HepG2 (cell line): ENCODE measurements around the gene SEPTIN10. TPM values are rescaled to one million over a fixed set of nuclear protein-coding genes. Genes with fewer than 3 reads are reported as not detected.

ENCODE experiments used
- CENPT ChIP-seq: sonication (generic); formaldehyde crosslinking; IDR thresholded peaks from 2 replicates; pipeline ENCODE4 v1.8.0; 2022; ENCODE audit warnings: low read depth, mild to moderate bottlenecking, moderate library complexity, missing genetic modification reagents
- CREM ChIP-seq, 2 experiments: sonication (generic) in 1 of 2; formaldehyde crosslinking in 1 of 2; IDR thresholded peaks; 2 replicates each; pipeline versions ENCODE4 v1.4.0 to v1.6.1; 2016 to 2020; ENCODE audit warnings: antibody characterized with exemption in 1 of 2, mild to moderate bottlenecking in 1 of 2, missing genetic modification reagents in 1 of 2
- DPF2 ChIP-seq: sonication (generic); formaldehyde crosslinking; IDR thresholded peaks from 2 replicates; pipeline ENCODE4 v1.4.0; 2020; ENCODE audit warnings: mild to moderate bottlenecking, low read depth, missing genetic modification reagents, borderline replicate concordance
- EED ChIP-seq: sonication (generic); formaldehyde crosslinking; IDR thresholded peaks from 2 replicates; pipeline ENCODE4 v1.5.0; 2020; ENCODE audit warnings: mild to moderate bottlenecking, missing genetic modification reagents
- GTF3A ChIP-seq: sonication (generic); formaldehyde crosslinking; conservative IDR thresholded peaks from 2 replicates; pipeline ENCODE4 v1.4.0; 2020; ENCODE audit warnings: mild to moderate bottlenecking, missing genetic modification reagents
- KLF6 ChIP-seq: IDR thresholded peaks from 2 replicates; pipeline ENCODE4 v1.8.0; 2016; ENCODE audit warnings: missing biosample characterization, missing genetic modification reagents
- PHB2 ChIP-seq: fragments of 450-650 bp; IDR thresholded peaks from 2 replicates; pipeline ENCODE4 v1.6.1; 2018; ENCODE audit not compliant: partially characterized antibody
- RARA ChIP-seq: IDR thresholded peaks from 2 replicates; pipeline ENCODE4 v1.6.1; 2016; ENCODE audit warnings: missing genetic modification reagents, missing compliant biosample characterization
- RBFOX2 ChIP-seq: fragments of 200-400 bp; formaldehyde crosslinking; IDR thresholded peaks from 2 replicates; pipeline ENCODE4 v1.6.1; 2017; ENCODE audit warnings: low read depth, mild to moderate bottlenecking, low read length
- SP4 ChIP-seq: sonication (generic); formaldehyde crosslinking; IDR thresholded peaks from 2 replicates; pipeline ENCODE4 v1.8.1; 2023; ENCODE audit warnings: mild to moderate bottlenecking, missing genetic modification reagents
- SUZ12 ChIP-seq: fragments of 150-350 bp; IDR thresholded peaks from 2 replicates; pipeline ENCODE4 v1.6.1; 2014; ENCODE audit warnings: low read depth, low read length
- TOE1 ChIP-seq: sonication (generic); formaldehyde crosslinking; IDR thresholded peaks from 2 replicates; pipeline ENCODE4 v1.4.0; 2020; ENCODE audit warnings: mild to moderate bottlenecking, missing genetic modification reagents
- ZNF24 ChIP-seq: fragments of 450-650 bp; IDR thresholded peaks from 2 replicates; pipeline ENCODE4 v1.6.1; 2017; ENCODE audit warnings: antibody characterized with exemption, mild to moderate bottlenecking
- ZNF333 ChIP-seq: sonication (generic); formaldehyde crosslinking; IDR thresholded peaks from 2 replicates; pipeline ENCODE4 v1.4.0; 2020; ENCODE audit warnings: mild to moderate bottlenecking, missing genetic modification reagents, borderline replicate concordance
- ZNF33B ChIP-seq: sonication (generic); formaldehyde crosslinking; IDR thresholded peaks from 2 replicates; pipeline ENCODE4 v1.5.1; 2020; ENCODE audit warnings: mild to moderate bottlenecking, missing genetic modification reagents
- ZNF552 ChIP-seq: sonication (generic); formaldehyde crosslinking; IDR thresholded peaks from 2 replicates; pipeline ENCODE4 v1.9.0; 2022; ENCODE audit warnings: missing genetic modification reagents, mild to moderate bottlenecking, borderline replicate concordance
- ZNF598 ChIP-seq: sonication (generic); formaldehyde crosslinking; IDR thresholded peaks from 2 replicates; pipeline ENCODE4 v1.5.1; 2020; ENCODE audit warnings: mild to moderate bottlenecking, missing genetic modification reagents, borderline replicate concordance
- ZNF614 ChIP-seq: IDR thresholded peaks from 2 replicates; pipeline ENCODE4 v1.6.1; 2018; ENCODE audit warnings: missing biosample characterization, missing genetic modification reagents, inconsistent platforms, borderline replicate concordance
- ZNF652 ChIP-seq: IDR thresholded peaks from 2 replicates; pipeline ENCODE4 v1.6.1; 2016; ENCODE audit warnings: low read depth, borderline replicate concordance
- ZNF674 ChIP-seq: sonication (generic); formaldehyde crosslinking; IDR thresholded peaks from 2 replicates; pipeline ENCODE4 v1.5.0; 2020; ENCODE audit warnings: low read depth, mild to moderate bottlenecking, missing genetic modification reagents
- polyA plus RNA-seq, 8 experiments: library from polyadenylated mRNA; depleted of rRNA in 3 of 8; stranded (reverse) in 7 of 8; unstranded in 1 of 8; fragments of >200 nt; fragmentation: Illumina TruSeq in 4 of 8; extraction: Trizol in 4 of 8; gene quantifications; 2 replicates each; pipeline versions ENCODE4 v1.2.1 to v1.2.3, GENCODE V29; 2011 to 2016; ENCODE audit warnings: low read depth in 4 of 8, missing spikeins in 1 of 8, mixed read lengths in 1 of 8; ENCODE audit not compliant: insufficient read depth in 1 of 8
- total RNA-seq, 5 experiments: library from RNA; depleted of rRNA; stranded (reverse); fragments of >200 nt; fragmentation: Illumina TruSeq; extraction: Trizol; gene quantifications; 2 replicates each; pipeline ENCODE4 v1.2.3, GENCODE V29; 2016; ENCODE audit warnings: low read depth in 1 of 5
- TF ChIP-seq, protein P1 (sequence below): sonication (generic); formaldehyde crosslinking; IDR thresholded peaks from 2 replicates; pipeline ENCODE4 v1.4.0; 2020; ENCODE audit warnings: missing genetic modification reagents, mild to moderate bottlenecking, borderline replicate concordance
- TF ChIP-seq, protein P2 (sequence below): sonication (generic); formaldehyde crosslinking; IDR thresholded peaks from 2 replicates; pipeline ENCODE4 v1.4.0; 2020; ENCODE audit warnings: missing genetic modification reagents
- TF ChIP-seq, protein P3 (sequence below): sonication (generic); formaldehyde crosslinking; IDR thresholded peaks from 2 replicates; pipeline ENCODE4 v1.5.0; 2020; ENCODE audit warnings: mild to moderate bottlenecking, missing genetic modification reagents, moderate library complexity
- TF ChIP-seq, protein P4 (sequence below), 2 experiments: sonication (generic) in 1 of 2; formaldehyde crosslinking in 1 of 2; IDR thresholded peaks; 2 replicates each; pipeline versions ENCODE4 v1.4.0 to v1.6.1; 2018 to 2020; ENCODE audit warnings: missing genetic modification reagents in 2 of 2, borderline replicate concordance in 1 of 2, low read depth in 1 of 2, mild to moderate bottlenecking in 1 of 2, missing biosample characterization in 1 of 2

SEPTIN10 gene
- total and polyA plus RNA-seq, 2 of the 13 experiments (the other 11 are each of a cell fraction or from before 2014, with no cell fraction given), result 45.8 to 67.5 TPM

DNA sequence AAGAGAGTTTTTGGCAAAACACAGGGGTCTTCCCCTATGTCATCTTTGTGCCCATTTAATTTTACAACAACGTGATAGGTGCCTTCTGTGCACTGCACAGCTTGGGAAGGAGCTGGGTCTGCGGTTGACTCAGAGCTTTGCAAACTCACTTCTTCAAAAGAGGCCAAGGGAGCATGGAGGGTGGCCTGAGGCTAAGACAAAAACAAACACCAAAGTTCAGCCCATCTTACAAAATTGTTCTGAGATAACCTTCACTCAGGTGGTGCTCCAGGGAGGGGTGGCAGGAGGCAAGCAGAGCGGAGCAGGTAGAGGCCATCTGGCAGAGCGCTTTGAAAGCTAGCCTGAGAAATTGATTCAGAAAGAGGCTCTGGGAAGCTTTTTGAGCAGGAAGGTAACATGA is 10.2 kb upstream of the SEPTIN10 start (continued):
- TF ChIP-seq PHB2 (no peak), CENPT (no peak), CREM (IDR thresholded peaks at IDR 0.05) (no peak; the same call in 1 of the 2 replicates), CREM (CRISPR knock-in tag; IDR thresholded peaks at IDR 0.05) (no peak), TOE1 (no peak), ZNF598 (no peak), ZNF674 (no peak), RARA (CRISPR knock-in tag) (peak; percentile 69), ZNF33B (CRISPR knock-in tag) (no peak), GTF3A (CRISPR knock-in tag) (no peak), ZNF333 (CRISPR knock-in tag) (no peak), ZNF552 (no peak), ZNF24 (no peak), SP4 (CRISPR knock-in tag) (no peak), RBFOX2 (no peak), ZNF652 (CRISPR knock-in tag) (no peak), KLF6 (CRISPR knock-in tag) (no peak), DPF2 (CRISPR knock-in tag) (no peak), EED (CRISPR knock-in tag) (no peak), SUZ12 (no peak), ZNF614 (no peak)
- TF ChIP-seq, protein P1, sequence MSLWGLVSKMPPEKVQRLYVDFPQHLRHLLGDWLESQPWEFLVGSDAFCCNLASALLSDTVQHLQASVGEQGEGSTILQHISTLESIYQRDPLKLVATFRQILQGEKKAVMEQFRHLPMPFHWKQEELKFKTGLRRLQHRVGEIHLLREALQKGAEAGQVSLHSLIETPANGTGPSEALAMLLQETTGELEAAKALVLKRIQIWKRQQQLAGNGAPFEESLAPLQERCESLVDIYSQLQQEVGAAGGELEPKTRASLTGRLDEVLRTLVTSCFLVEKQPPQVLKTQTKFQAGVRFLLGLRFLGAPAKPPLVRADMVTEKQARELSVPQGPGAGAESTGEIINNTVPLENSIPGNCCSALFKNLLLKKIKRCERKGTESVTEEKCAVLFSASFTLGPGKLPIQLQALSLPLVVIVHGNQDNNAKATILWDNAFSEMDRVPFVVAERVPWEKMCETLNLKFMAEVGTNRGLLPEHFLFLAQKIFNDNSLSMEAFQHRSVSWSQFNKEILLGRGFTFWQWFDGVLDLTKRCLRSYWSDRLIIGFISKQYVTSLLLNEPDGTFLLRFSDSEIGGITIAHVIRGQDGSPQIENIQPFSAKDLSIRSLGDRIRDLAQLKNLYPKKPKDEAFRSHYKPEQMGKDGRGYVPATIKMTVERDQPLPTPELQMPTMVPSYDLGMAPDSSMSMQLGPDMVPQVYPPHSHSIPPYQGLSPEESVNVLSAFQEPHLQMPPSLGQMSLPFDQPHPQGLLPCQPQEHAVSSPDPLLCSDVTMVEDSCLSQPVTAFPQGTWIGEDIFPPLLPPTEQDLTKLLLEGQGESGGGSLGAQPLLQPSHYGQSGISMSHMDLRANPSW (CRISPR knock-in tag), result no peak
- TF ChIP-seq, protein P2, sequence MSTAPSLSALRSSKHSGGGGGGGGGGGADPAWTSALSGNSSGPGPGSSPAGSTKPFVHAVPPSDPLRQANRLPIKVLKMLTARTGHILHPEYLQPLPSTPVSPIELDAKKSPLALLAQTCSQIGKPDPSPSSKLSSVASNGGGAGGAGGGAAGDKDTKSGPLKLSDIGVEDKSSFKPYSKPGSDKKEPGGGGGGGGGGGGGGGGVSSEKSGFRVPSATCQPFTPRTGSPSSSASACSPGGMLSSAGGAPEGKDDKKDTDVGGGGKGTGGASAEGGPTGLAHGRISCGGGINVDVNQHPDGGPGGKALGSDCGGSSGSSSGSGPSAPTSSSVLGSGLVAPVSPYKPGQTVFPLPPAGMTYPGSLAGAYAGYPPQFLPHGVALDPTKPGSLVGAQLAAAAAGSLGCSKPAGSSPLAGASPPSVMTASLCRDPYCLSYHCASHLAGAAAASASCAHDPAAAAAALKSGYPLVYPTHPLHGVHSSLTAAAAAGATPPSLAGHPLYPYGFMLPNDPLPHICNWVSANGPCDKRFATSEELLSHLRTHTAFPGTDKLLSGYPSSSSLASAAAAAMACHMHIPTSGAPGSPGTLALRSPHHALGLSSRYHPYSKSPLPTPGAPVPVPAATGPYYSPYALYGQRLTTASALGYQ (CRISPR knock-in tag), result no peak
- TF ChIP-seq, protein P3, sequence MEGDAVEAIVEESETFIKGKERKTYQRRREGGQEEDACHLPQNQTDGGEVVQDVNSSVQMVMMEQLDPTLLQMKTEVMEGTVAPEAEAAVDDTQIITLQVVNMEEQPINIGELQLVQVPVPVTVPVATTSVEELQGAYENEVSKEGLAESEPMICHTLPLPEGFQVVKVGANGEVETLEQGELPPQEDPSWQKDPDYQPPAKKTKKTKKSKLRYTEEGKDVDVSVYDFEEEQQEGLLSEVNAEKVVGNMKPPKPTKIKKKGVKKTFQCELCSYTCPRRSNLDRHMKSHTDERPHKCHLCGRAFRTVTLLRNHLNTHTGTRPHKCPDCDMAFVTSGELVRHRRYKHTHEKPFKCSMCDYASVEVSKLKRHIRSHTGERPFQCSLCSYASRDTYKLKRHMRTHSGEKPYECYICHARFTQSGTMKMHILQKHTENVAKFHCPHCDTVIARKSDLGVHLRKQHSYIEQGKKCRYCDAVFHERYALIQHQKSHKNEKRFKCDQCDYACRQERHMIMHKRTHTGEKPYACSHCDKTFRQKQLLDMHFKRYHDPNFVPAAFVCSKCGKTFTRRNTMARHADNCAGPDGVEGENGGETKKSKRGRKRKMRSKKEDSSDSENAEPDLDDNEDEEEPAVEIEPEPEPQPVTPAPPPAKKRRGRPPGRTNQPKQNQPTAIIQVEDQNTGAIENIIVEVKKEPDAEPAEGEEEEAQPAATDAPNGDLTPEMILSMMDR (CRISPR knock-in tag), result 0 out of 2 replicates have a peak, but pooled peaks have one; percentile 5
- TF ChIP-seq, protein P4, sequence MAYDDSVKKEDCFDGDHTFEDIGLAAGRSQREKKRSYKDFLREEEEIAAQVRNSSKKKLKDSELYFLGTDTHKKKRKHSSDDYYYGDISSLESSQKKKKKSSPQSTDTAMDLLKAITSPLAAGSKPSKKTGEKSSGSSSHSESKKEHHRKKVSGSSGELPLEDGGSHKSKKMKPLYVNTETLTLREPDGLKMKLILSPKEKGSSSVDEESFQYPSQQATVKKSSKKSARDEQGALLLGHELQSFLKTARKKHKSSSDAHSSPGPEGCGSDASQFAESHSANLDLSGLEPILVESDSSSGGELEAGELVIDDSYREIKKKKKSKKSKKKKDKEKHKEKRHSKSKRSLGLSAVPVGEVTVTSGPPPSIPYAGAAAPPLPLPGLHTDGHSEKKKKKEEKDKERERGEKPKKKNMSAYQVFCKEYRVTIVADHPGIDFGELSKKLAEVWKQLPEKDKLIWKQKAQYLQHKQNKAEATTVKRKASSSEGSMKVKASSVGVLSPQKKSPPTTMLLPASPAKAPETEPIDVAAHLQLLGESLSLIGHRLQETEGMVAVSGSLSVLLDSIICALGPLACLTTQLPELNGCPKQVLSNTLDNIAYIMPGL (CRISPR knock-in tag; IDR thresholded peaks at IDR 0.05; ENCODE audit: borderline replicate concordance in 1 of 2, low read depth in 1 of 2), result no peak
